Measurements from ENCODE around the gene ZC3H13.

Gene ZC3H13

GRCh38 chr13:46059405-46059804 is 6.9 kb upstream of the ZC3H13 start:
- no peak for TF ChIP-seq TEAD4 (IDR thresholded peaks at IDR 0.05)
- no peak for TF ChIP-seq CEBPB (IDR thresholded peaks at IDR 0.05)
- no peak for TF ChIP-seq USF1 (IDR thresholded peaks at IDR 0.05)
- no peak for TF ChIP-seq YY1 (IDR thresholded peaks at IDR 0.05; ENCODE audit: low read depth)
- no peak for TF ChIP-seq RAD21 (IDR thresholded peaks at IDR 0.05; ENCODE audit: low read depth)
- no peak for TF ChIP-seq EP300 (IDR thresholded peaks at IDR 0.05; ENCODE audit: borderline replicate concordance)
- TF ChIP-seq REST (IDR thresholded peaks at IDR 0.05; ENCODE audit: low read depth) = no peak
- TF ChIP-seq EGR1 (IDR thresholded peaks at IDR 0.05) = no peak
- TF ChIP-seq TCF12 (IDR thresholded peaks at IDR 0.05; ENCODE audit: low read depth) = no peak
- TF ChIP-seq ZBTB7A (IDR thresholded peaks at IDR 0.05; ENCODE audit: low read depth) = no peak
- TF ChIP-seq FOXM1 (IDR thresholded peaks at IDR 0.05; ENCODE audit: borderline replicate concordance, low read depth) = no peak
- TF ChIP-seq MAX (IDR thresholded peaks at IDR 0.05) = no peak
- TF ChIP-seq TAF1 (IDR thresholded peaks at IDR 0.05; ENCODE audit: low read depth) = no peak
- no peak for TF ChIP-seq CREB1 (IDR thresholded peaks at IDR 0.05; ENCODE audit: low read depth)
- no peak for TF ChIP-seq NFIC (IDR thresholded peaks at IDR 0.05)

GRCh38 chr13:46058268-46058667 is 5.7 kb upstream of the ZC3H13 start:
- TF ChIP-seq NFIC (IDR thresholded peaks at IDR 0.05) = no peak
- TF ChIP-seq USF1 (IDR thresholded peaks at IDR 0.05) = no peak
- no peak for TF ChIP-seq REST (IDR thresholded peaks at IDR 0.05; ENCODE audit: low read depth)
- TF ChIP-seq CREB1 (IDR thresholded peaks at IDR 0.05; ENCODE audit: low read depth) = no peak
- no peak for TF ChIP-seq TEAD4 (IDR thresholded peaks at IDR 0.05)
- TF ChIP-seq MAX (IDR thresholded peaks at IDR 0.05) = no peak
- TF ChIP-seq ZBTB7A (IDR thresholded peaks at IDR 0.05; ENCODE audit: low read depth) = no peak
- no peak for TF ChIP-seq YY1 (IDR thresholded peaks at IDR 0.05; ENCODE audit: low read depth)
- TF ChIP-seq RAD21 (IDR thresholded peaks at IDR 0.05; ENCODE audit: low read depth) = no peak
- TF ChIP-seq CEBPB (IDR thresholded peaks at IDR 0.05) = no peak
- TF ChIP-seq TCF12 (IDR thresholded peaks at IDR 0.05; ENCODE audit: low read depth) = no peak
- TF ChIP-seq TAF1 (IDR thresholded peaks at IDR 0.05; ENCODE audit: low read depth) = no peak
- TF ChIP-seq EGR1 (IDR thresholded peaks at IDR 0.05) = no peak
- TF ChIP-seq FOXM1 (IDR thresholded peaks at IDR 0.05; ENCODE audit: borderline replicate concordance, low read depth) = no peak
- TF ChIP-seq EP300 (IDR thresholded peaks at IDR 0.05; ENCODE audit: borderline replicate concordance) = no peak

- TF ChIP-seq USF1 (IDR thresholded peaks at IDR 0.05) (no peak), RAD21 (IDR thresholded peaks at IDR 0.05; ENCODE audit: low read depth) (no peak), NFIC (IDR thresholded peaks at IDR 0.05) (no peak), TAF1 (IDR thresholded peaks at IDR 0.05; ENCODE audit: low read depth) (no peak), REST (IDR thresholded peaks at IDR 0.05; ENCODE audit: low read depth) (no peak), MAX (IDR thresholded peaks at IDR 0.05) (no peak), TEAD4 (IDR thresholded peaks at IDR 0.05) (no peak), CEBPB (IDR thresholded peaks at IDR 0.05) (no peak), EP300 (IDR thresholded peaks at IDR 0.05; ENCODE audit: borderline replicate concordance) (no peak), YY1 (IDR thresholded peaks at IDR 0.05; ENCODE audit: low read depth) (no peak), EGR1 (IDR thresholded peaks at IDR 0.05) (no peak)
Measured at GRCh38 chr13:46057256-46058015, 4.9 kb upstream of the ZC3H13 start.

All from Ishikawa (cell line).